Naive B cell (primary cell): ENCODE results near the gene ZCWPW1. TPM values are rescaled to one million over a fixed set of nuclear protein-coding genes. Genes with fewer than 3 reads are reported as not detected.

ENCODE experiments used
- ATAC-seq, 2 donors: fragments of 150-1000 bp; cut with Tn5 transposase; 2 replicates each; pipeline ENCODE4 v1.10.0; 2021; ENCODE audit warnings: low read depth in 2 of 2, mild to moderate bottlenecking in 2 of 2, moderate library complexity in 2 of 2
- DNase-seq: peaks from one replicate; pipeline ENCODE4 v3.0.0; 2022
- H3K27ac Mint-ChIP-seq, 6 donors: one replicate each; pipeline ENCODE4 v1.8.0; 2020 to 2022; ENCODE audit warnings: mild to moderate bottlenecking in 6 of 6, mixed read lengths in 6 of 6, moderate library complexity in 5 of 6, inconsistent platforms in 2 of 6
- H3K27me3 Mint-ChIP-seq, 3 donors: one replicate each; pipeline ENCODE4 v1.8.0; 2021 to 2022; ENCODE audit warnings: mixed read lengths in 3 of 3, mild to moderate bottlenecking in 1 of 3
- H3K36me3 Mint-ChIP-seq, 2 donors: one replicate each; pipeline ENCODE4 v1.8.0; 2020 to 2022; ENCODE audit warnings: mixed read lengths in 2 of 2, inconsistent platforms in 1 of 2, mild to moderate bottlenecking in 1 of 2
- H3K4me1 Mint-ChIP-seq, 3 donors: one replicate each; pipeline ENCODE4 v1.8.0; 2020 to 2022; ENCODE audit warnings: mixed read lengths in 3 of 3, inconsistent platforms in 1 of 3, mild to moderate bottlenecking in 1 of 3, moderate library complexity in 1 of 3
- H3K4me3 Mint-ChIP-seq, 8 donors: one replicate each; pipeline ENCODE4 v1.8.0; 2020 to 2022; ENCODE audit warnings: mild to moderate bottlenecking in 8 of 8, mixed read lengths in 8 of 8, moderate library complexity in 8 of 8, inconsistent platforms in 2 of 8
- H3K9me3 Mint-ChIP-seq, 7 donors: one replicate each; pipeline ENCODE4 v1.8.0; 2020 to 2022; ENCODE audit warnings: mixed read lengths in 7 of 7, mild to moderate bottlenecking in 5 of 7, inconsistent platforms in 2 of 7, moderate library complexity in 1 of 7
- polyA plus RNA-seq, 6 donors: library from polyadenylated mRNA; unstranded; fragments of 300-500 nt; fragmentation: Illumina TruSeq; gene quantifications; one replicate each; pipeline ENCODE4 v1.2.3, GENCODE V29; 2021; ENCODE audit warnings: low read depth in 6 of 6

The ZCWPW1 gene
- polyA plus RNA-seq, 6 donors from 2014 or later = 9.4 to 24.9 (median 13.3) TPM

DNA sequence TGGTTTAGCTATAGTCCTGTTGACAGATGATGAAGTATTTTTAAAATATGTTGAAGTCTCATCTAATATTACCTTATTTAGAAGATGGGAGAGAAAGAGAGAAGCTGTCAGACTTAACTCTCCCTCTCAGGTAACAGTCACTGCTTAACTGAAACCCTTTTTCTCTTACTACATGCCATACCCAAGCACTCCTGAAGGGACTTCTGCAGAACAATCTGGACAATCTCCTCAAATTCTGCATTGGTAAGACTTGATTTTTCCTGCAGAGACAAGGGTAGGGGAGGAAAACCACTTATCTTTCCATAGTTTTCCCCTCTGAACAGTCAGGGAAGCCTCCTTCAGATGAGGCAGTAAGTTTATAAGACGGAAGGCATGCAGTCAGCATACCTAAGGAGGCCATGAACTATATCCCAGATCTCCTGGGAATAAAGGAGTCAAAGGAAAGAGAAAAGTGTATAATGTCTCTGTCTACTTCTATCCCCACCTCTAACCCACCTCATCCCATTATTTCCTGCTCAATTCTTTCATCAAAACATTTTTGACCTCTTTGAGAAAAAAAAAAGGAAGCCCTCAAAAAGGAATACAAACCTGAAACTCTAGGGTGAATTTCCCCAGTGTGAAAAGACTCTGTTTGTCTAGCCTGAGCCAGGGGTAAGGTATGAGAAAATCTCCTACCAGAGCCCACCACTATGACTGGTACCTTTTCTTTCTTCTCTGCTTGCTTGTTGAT, 9.4 kb downstream of the ZCWPW1 start:
- ATAC-seq (no peak), DNase-seq (no peak)
- Mint-ChIP-seq H3K9me3 (no peaks in the 10 kb centered on the region), H3K4me1 (peaks cover 0 to 5% (median 0%) of the 10 kb centered on the region in 3 donors), H3K36me3 (peaks cover 5 to 8% of the 10 kb centered on the region in 2 donors), H3K4me3 (no peak overlapping the region), H3K27me3 (no peaks in the 10 kb centered on the region), H3K27ac (peak overlapping the region in 1 of 6 donors; percentile 1)

DNA sequence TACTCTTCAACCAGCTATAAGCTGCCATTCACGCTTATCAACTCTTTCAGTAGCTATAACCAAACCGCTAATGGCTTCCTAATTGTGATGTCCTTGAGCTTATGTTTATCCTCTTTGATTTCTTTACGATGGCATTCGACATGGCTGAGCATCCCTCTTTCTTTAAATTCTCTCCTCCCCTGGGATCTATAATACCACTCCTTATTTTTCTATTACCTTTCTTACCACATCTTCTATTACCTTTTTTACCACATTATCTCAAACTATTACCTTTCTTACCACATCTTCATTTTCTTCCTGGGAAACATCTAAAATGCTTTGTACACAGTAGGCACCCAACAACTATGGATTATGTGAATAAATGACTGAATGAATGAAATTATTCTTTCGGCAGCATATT, 13.1 kb downstream of the ZCWPW1 start:
- H3K4me3 Mint-ChIP-seq = no peak overlapping the region
- no peaks in the 10 kb centered on the region for H3K27me3 Mint-ChIP-seq
- H3K27ac Mint-ChIP-seq = peak overlapping the region in 1 of 6 donors; percentile 57
- peaks cover 9 to 18% (median 13%) of the 10 kb centered on the region in 3 donors for H3K4me1 Mint-ChIP-seq
- H3K36me3 Mint-ChIP-seq = peaks cover 5 to 8% of the 10 kb centered on the region in 2 donors
- no peak for ATAC-seq
- DNase-seq = no peak
- no peaks in the 10 kb centered on the region for H3K9me3 Mint-ChIP-seq

DNA sequence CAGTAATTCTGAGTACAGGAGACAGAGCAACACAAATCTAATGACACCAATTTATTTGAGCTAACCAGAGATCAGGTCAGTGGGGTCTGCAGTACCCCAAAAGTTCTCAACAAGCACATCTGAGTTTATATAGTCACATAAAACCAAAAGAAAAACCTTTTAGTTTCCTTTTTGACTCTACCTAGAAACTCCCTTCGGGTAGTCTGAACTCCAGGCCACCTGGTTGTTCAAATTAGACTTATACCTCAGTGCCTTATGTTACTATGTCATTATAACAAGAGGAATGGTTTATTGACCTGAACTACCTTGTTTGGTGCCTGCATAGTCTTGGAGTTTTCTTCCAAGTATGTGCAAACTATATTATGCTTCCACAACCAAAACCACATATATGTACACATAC, 14.6 kb downstream of the ZCWPW1 start:
- H3K4me1 Mint-ChIP-seq = peaks cover 9 to 18% (median 13%) of the 10 kb centered on the region in 3 donors
- no peaks in the 10 kb centered on the region for H3K9me3 Mint-ChIP-seq
- ATAC-seq = peak; percentile 68 to 70
- DNase-seq = no peak
- peaks cover 5 to 8% of the 10 kb centered on the region in 2 donors for H3K36me3 Mint-ChIP-seq
- peak overlapping the region in 1 of 8 donors; percentile 44 for H3K4me3 Mint-ChIP-seq
- no peaks in the 10 kb centered on the region for H3K27me3 Mint-ChIP-seq
- peak overlapping the region in 2 of 6 donors; percentile 22 to 24 for H3K27ac Mint-ChIP-seq

DNA sequence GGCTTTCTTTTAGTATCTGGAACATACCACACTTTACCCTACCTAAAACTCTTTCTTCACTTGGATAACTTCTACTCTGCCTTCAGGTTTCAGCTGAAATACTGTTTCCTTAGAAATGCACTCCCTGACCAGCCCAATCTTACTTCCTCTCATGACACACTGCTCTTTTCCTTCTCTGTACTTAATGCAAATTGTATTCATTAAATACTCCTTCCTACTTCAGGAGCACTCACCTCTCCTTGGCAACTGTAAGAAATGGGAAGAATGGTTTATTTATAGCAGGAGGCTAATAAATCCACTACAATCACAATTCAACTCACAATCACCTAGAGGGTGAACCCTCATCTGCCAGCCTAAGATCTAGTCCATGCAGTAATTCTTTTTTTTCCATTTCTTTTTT, 15.2 kb downstream of the ZCWPW1 start:
- Mint-ChIP-seq H3K9me3 (no peaks in the 10 kb centered on the region), H3K36me3 (peaks cover 5 to 8% of the 10 kb centered on the region in 2 donors), H3K4me1 (peaks cover 9 to 18% (median 13%) of the 10 kb centered on the region in 3 donors), H3K27ac (peak overlapping the region; percentile 0 to 74 (median 16)), H3K4me3 (peak overlapping the region in 3 of 8 donors; percentile 4 to 54 (median 44)), H3K27me3 (no peaks in the 10 kb centered on the region)
- ATAC-seq (peak; percentile 40 to 41), DNase-seq (no peak)

DNA sequence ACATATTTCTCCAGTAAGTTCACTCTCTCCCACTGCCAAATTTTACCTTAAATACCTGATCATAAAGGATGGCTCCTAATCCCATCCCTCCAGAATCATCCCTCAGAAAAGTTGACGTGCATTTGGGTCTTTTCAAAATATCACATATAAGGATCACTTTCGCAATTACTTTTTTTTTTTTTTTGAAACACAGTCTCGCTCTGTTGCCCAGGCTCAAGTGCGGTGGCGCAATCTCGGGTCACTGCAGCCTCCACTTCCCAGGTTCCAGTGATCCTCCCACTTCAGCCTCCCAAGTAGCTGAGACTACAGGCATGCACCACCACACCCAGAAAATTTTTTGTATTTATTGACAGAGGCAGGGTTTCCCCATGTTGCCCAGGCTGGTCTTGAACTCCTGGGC, 17.4 kb downstream of the ZCWPW1 start:
- DNase-seq (no peak), ATAC-seq (no peak)
- peak overlapping the region in 2 of 6 donors; percentile 27 to 39 for H3K27ac Mint-ChIP-seq
- H3K4me3 Mint-ChIP-seq = no peak overlapping the region
- H3K4me1 Mint-ChIP-seq = peaks cover 9 to 28% (median 24%) of the 10 kb centered on the region in 3 donors
- H3K36me3 Mint-ChIP-seq = peaks cover 5 to 8% of the 10 kb centered on the region in 2 donors
- H3K9me3 Mint-ChIP-seq = no peaks in the 10 kb centered on the region
- no peaks in the 10 kb centered on the region for H3K27me3 Mint-ChIP-seq

DNA sequence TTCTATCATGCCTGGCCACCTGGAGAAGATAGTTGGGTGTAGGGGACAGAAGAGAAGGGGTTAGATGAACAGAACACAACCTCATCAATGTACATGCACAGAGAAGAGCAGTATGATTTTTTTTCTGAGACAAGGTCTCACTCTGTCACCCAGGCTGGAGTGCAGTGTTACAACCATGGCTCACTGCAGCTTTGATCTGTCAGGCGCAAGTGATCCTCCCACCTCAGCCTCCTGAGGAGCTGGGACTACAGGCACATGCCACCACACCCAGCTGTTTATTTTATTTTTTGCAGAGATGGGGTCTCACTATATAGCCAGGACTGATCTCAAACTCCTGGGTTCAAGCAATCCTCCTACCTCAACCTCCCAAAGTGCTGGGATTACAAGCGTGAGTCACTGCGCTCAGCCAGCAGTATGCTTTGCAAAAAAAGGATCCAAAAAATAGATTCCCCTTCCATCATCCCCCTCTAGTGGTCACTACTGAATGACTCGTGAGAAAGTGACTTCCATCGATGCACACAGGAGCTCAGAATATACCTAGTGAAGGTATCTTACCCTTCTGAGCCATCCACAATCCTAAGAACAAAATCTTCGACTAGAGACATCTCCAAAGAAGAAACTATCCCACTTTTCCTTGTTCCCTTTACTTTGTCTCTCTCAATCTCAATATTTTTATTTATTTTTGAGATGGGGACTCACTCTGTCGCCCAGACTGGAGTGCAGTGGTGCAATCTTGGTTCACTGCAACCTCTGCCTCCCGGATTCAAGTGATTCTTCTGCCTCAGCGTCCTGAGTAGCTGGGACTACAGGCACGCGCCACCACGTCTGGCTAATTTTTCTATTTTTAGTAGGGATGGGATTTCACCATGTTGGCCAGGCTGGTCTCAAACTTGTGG, 21.0 kb downstream of the ZCWPW1 start:
- H3K27ac Mint-ChIP-seq = peak overlapping the region in 5 of 6 donors; percentile 7 to 59 (median 31)
- H3K9me3 Mint-ChIP-seq = no peaks in the 10 kb centered on the region
- peak; percentile 72 for DNase-seq

DNA sequence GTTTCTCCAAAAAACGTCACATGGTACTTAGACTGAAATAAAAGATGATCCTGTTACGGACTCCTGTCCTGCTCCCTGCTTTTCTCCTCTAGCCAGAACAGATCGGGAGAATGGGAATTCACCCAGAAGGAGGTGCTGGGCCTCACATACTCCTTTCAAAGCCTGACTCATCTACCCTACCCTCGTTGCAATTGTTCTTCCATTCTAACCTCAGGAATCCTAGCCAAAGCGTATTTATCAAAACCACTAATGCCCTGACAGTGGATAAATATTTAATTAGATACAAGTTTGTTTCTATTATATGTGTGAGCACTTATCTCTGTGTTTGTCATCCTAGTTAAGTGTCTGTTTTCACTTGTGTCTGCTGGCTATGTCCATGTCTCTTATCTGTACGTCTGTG, 21.7 kb downstream of the ZCWPW1 start:
- H3K4me1 Mint-ChIP-seq = peaks cover 0 to 11% (median 10%) of the 10 kb centered on the region in 3 donors
- H3K4me3 Mint-ChIP-seq = no peak overlapping the region
- H3K27me3 Mint-ChIP-seq = no peaks in the 10 kb centered on the region
- DNase-seq = no peak
- H3K27ac Mint-ChIP-seq = peak overlapping the region in 1 of 6 donors; percentile 16
- peaks cover 0 to 6% of the 10 kb centered on the region in 2 donors for H3K36me3 Mint-ChIP-seq
- ATAC-seq = no peak
- H3K9me3 Mint-ChIP-seq = no peaks in the 10 kb centered on the region

More for the DNA sequence above, 21.0 kb downstream of the ZCWPW1 start:
- Mint-ChIP-seq H3K27me3 (no peaks in the 10 kb centered on the region), H3K36me3 (no peaks in the 10 kb centered on the region), H3K4me3 (no peak overlapping the region), H3K4me1 (peaks cover 0 to 16% (median 11%) of the 10 kb centered on the region in 3 donors)
- peak; percentile 92 to 95 for ATAC-seq

DNA sequence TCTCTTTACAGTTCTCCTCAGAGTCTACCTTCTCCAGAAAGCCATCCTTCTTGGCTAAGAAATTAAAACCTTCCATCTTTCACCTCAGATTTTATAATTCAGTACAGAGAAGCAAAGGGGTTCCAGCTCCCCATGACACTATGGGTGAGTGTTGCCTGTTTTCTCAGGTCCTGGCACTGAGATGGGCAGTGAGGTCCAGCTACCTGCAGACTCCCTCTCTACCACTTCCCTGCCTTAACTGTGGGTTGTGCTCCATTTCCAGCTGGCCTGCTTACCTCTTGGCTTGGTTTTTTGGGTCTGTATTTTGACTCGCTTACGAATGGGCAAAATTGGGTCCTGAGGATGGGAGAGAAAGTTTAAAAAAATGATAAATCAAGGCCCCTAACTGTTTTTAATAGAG, 26.3 kb downstream of the ZCWPW1 start:
- no peaks in the 10 kb centered on the region for H3K27me3 Mint-ChIP-seq
- H3K36me3 Mint-ChIP-seq = peaks cover 0 to 12% of the 10 kb centered on the region in 2 donors
- no peaks in the 10 kb centered on the region for H3K9me3 Mint-ChIP-seq
- peaks cover 18 to 27% (median 22%) of the 10 kb centered on the region in 3 donors for H3K4me1 Mint-ChIP-seq
- peak overlapping the region in 4 of 6 donors; percentile 25 to 83 (median 52) for H3K27ac Mint-ChIP-seq
- no peak overlapping the region for H3K4me3 Mint-ChIP-seq
- DNase-seq = no peak
- ATAC-seq = no peak

DNA sequence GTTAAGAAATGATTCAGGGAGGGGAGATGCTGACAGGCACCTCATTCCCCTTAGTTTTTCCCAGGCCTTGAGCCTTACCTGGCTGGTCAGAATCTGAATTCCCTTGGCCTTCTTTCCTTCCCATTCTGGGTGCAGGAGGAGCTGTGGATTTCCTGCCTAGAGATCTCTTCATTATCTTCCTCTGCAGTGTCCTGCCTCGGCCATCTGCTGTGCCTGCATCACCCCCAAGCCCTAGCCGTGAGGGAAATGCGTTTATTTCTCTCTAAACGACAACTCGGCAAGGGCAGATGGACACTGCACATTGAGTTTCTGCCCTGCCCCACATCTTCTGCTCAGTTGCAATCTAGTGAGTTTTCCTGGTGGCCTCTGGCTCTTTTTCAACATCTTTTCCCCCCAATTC, 26.7 kb downstream of the ZCWPW1 start:
- H3K4me3 Mint-ChIP-seq = no peak overlapping the region
- no peak for DNase-seq
- peak overlapping the region in 5 of 6 donors; percentile 25 to 83 (median 49) for H3K27ac Mint-ChIP-seq
- H3K36me3 Mint-ChIP-seq = peaks cover 0 to 12% of the 10 kb centered on the region in 2 donors
- no peaks in the 10 kb centered on the region for H3K9me3 Mint-ChIP-seq
- H3K27me3 Mint-ChIP-seq = no peaks in the 10 kb centered on the region
- no peak for ATAC-seq
- peaks cover 18 to 27% (median 26%) of the 10 kb centered on the region in 3 donors for H3K4me1 Mint-ChIP-seq

DNA sequence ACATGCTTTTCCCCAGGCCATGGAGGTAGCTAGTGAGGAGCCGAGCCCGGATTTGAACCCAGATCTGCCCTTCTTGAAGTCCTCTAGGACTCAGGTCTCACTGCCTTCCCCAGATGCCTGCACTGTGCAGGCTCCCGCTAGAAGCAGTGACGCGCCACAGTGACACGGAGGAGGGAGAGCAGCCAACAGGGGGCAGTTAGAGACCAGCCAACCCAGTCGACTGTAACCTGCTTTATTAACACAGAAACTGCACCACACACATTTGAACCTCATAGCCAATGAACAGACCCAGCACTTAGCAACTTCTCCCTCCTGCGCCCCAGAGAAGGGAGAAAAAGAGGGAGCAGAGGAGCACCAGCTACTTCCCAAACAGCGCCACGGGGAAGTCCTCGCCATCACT, 27.8 kb downstream of the ZCWPW1 start:
- no peaks in the 10 kb centered on the region for H3K9me3 Mint-ChIP-seq
- peaks cover 21 to 34% (median 33%) of the 10 kb centered on the region in 3 donors for H3K4me1 Mint-ChIP-seq
- ATAC-seq (no peak), DNase-seq (no peak)
- peaks cover 0 to 12% of the 10 kb centered on the region in 2 donors for H3K36me3 Mint-ChIP-seq
- H3K27ac Mint-ChIP-seq = peak overlapping the region in 3 of 6 donors; percentile 18 to 75 (median 69)
- no peak overlapping the region for H3K4me3 Mint-ChIP-seq
- no peaks in the 10 kb centered on the region for H3K27me3 Mint-ChIP-seq

DNA sequence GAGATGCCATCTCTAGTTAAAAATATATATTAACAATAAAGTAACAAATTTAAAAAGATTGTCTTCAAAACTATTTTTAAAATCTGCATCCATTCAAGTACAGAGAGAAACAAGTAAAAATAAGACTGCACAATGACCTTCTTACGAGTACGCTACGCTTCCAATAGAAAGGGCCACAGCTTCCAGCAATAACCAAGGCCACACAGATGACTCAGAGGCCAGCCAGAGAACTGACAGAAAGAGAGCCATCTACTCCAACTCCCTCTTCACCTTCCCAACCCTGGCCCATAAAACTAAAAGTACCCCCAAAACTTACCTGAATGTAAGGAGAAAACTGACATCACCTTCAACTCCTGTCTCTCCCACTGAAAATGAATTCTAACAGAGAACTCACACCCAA, 28.5 kb downstream of the ZCWPW1 start:
- Mint-ChIP-seq H3K9me3 (no peaks in the 10 kb centered on the region), H3K4me1 (peaks cover 24 to 37% (median 33%) of the 10 kb centered on the region in 3 donors), H3K4me3 (no peak overlapping the region), H3K27me3 (no peaks in the 10 kb centered on the region), H3K36me3 (peaks cover 0 to 12% of the 10 kb centered on the region in 2 donors), H3K27ac (peak overlapping the region in 2 of 6 donors; percentile 18 to 23)
- ATAC-seq (no peak), DNase-seq (no peak)

DNA sequence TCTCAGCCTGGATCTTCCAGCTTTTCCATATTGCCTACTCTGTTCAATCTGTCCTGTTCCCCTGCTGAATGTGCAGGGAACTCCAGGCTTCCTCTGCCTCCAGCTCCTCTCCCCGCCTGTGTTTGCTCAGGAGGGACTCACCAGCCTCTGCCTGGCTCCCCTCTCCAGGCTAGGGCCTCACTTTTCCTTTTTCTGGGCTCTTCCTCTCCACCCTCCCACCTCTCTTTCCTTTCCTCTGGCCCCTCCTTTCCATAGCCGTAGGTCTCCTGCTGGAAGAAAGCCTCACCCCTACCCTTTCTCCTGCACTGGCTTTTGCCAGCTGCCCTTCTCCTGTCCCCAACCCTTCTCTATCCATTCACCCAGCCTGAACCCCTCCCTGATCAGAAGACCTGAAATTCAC, 30.3 kb downstream of the ZCWPW1 start:
- ATAC-seq = no peak
- H3K4me3 Mint-ChIP-seq = peak overlapping the region in 1 of 8 donors; percentile 45

More for the DNA sequence above, 30.3 kb downstream of the ZCWPW1 start:
- Mint-ChIP-seq H3K9me3 (no peaks in the 10 kb centered on the region), H3K27me3 (no peaks in the 10 kb centered on the region), H3K27ac (peak overlapping the region in 5 of 6 donors; percentile 33 to 91 (median 64)), H3K36me3 (peaks cover 0 to 12% of the 10 kb centered on the region in 2 donors), H3K4me1 (peaks cover 34 to 47% (median 43%) of the 10 kb centered on the region in 3 donors)
- DNase-seq = no peak
